SW480 (cell line): Measurements from ENCODE around the gene SUGP1.

Experiments
- DNase-seq: peaks from one replicate; pipeline ENCODE4 v3.0.0-alpha.2; 2016; ENCODE audit warnings: low spot score

SUGP1 gene

DNA sequence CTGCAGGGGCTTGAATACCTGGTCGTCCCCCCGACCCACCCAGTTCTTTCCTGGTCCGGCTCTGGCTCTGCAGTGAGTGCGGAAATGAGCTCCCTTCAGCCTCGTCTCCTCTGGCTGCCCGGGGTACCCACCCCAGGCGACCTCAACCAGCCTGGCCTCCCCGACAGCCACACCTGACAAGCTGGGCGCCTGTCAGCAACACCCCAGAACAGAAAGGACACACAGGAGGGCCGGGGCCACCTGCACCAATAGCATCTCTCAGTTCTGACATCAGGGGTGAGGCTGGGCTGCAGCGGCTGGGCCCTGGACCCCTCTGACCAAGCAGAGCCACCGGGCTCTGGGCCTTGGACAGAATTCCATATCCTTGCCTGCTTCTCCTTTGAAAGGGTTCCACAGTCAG lies 19.7 kb downstream of the SUGP1 start:
- no peak for DNase-seq

DNA sequence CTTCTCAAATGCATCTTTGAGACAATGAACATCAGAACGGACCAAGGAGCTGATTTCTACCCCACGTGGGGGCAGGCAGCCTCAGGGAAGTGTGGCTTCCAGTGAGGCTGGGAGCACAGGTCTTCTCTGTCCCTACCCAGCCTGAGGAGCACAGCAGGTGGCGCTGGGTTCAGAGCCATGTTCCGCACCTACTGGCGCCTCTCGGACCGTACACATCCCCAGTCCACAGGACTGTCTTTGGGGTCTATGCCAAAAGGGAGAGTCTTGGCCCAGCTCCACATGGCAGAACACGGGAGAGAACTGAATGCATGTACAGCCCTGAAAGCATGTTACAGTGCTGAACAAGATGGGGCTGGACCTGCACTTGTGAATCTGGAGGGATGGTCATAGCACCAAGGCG lies 22.6 kb downstream of the SUGP1 start:
- DNase-seq, result no peak

DNA sequence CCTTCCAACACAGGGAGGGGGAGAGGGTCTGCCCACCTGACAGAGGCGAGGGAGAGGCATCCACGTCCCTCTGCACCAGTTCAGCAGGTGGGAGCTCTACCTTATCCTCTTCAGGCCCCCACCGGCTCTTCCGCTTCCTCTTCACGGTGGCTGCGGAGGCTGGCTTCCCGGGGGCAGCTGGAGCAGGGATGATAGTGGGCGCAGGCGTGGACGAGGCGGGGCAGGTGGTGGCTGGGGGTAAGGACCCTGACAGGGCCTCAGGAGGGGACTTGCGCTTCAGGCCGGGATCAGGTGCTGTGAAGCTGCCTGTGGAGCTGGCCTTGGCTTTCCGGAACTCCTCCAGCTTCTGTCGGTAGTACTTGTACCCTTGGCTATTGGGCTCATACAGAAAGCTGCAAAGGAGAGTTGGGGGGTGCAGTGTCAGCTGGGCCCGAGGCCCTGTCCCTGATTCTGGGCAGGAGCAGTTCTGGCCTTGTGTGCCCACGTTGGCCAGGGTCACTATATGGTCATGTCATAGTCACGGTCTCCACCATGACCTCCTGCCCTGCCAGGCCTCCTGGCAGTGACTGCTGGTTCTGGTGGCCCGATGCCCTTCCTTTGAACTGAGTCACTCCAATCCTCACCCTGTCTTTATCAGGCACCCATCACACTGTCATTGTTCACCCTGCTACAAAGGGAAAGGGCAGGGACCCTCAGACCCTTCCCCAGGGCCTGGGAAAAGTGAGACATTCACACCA lies 23.2 kb downstream of the SUGP1 start:
- no peak for DNase-seq

DNA sequence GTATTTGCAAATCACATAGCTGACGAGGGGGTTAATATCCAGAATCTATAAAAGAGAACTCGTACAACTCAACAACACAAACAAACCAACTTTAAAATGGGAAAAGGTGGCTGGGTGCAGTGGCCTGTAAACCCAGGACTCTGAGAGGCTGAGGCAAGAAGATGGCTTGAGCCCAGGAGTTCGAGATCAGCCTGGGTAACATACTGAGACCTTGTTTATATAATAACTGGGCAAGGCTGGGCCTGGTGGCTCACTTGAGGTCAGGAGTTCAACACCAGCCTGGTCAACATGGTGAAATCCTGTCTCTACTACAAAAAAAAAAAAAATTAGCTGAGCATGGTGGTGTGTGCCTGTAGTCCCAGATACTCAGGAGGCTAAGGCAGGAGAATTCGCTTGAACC lies 25.4 kb downstream of the SUGP1 start:
- DNase-seq, result no peak

DNA sequence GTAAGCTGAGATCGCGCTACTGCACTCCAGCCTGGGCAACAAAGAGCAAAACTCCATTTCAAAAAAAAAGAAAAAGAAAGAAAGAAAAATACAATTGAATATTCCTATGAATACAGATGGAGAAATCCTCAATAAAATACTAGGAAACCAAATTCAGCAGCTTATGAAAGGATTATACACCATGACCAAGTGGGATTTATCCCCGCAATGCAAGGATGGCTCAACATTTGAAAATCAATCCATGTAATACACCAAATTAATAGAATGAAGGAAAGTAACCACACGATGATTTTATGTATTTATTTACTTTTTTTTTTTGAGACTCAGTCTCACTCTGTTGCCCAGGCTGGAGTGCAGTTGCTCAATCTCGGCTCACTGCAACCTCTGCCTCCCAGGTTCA lies 27.7 kb downstream of the SUGP1 start:
- DNase-seq, result no peak

DNA sequence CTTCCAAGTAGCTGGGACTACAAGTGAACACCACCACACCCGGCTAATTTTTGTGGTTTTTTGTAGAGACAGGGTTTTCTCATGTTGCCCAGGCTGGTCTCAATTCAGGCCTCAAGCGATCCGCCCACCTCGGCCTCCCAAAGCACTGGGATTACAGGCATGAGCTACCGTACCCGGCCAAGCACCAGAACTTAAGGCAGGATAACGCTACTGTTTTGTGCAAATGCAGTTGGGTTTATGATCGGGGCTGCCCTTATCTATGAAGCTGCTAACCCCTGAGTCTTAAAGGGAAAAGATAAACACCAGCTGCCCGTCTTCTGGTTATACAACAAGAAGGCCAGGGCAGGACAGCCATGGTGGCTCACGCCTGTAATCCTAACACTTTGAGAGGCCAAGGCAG lies 34.6 kb downstream of the SUGP1 start:
- DNase-seq, result no peak

DNA sequence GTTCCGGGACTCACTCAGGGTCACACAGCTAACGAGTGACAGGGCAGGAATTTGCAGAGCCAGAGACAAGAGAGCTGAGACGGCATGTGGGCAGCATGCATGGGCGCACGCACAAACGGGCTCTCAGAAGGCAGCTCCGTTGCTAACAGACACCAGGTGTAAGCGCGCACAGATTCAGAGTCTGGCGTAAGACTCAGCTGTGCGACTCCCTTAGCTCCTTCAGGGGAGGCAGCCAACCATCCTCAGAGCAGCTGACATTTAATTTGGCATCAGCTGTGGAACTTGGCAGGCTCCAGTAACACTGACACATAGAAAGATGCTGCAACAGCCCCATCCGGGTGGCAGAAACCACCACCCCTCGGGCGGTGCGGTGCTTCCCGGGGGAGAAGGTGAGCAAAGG lies 39.7 kb downstream of the SUGP1 start:
- DNase-seq, result no peak

DNA sequence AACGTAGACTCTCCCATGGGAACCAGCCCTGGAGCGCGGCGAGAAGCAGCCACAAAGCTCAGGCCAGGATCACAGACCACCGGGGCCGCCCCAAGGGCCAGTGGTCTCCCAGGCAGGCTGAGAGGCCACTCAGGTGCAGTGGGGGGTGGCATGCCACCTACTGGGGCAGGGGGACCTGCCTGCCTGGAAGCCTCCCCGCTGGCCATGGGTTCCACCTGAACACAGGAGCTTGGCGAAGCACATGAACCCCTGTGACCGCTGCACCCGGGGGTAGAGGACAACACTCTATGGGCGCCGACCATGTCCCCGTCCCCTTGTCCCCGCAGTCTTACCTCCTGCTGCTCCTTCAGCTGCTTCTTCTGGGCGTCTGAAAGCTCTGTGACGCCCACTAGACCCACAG lies 40.5 kb downstream of the SUGP1 start:
- DNase-seq, result no peak

DNA sequence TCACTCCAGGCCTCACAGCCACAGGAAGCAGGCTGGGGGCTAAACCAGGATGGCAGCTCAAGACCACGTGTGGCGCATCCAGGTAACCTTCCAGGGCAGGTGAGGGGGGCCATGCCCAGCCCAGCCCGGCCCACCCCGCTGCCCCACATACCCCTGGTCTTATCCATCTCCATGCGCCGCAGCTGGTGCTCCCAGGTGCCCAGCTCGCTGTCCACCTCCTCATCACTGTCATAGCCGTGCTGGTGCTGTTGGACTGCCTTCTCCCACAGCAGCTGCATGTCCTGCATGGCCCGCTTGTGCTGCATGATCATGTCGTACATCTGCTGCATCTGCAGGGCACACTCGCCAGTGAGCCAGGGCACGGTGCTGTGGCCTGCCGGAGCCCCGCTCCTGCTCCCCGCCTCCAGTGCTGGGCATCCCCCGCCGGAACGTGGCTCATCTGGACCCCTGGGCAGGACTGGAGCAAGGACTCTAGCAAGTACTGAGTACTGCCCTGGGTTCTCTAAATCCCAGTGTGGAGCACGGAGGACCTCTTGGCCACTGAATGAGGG lies 41.2 kb downstream of the SUGP1 start:
- no peak for DNase-seq

DNA sequence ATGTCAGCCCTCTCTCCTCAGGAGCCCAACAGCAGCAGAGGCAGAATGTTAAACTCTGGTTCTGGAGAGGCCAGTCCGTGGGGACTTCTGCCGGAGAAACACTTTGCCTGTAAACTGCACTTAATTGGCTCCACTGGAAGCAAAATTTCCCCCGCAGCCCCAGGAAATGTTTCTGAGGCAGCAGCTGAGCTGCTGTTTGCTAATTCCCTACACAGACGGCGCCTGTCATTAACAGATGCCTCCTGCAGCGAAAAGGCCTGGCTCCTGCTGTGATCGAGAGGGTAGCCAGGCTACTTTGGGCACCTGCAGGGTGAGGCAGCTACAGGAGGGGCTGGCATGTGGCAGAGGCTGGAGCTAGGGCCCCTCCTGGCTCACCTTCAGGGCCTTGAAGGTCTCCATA lies 42.0 kb downstream of the SUGP1 start:
- DNase-seq, result no peak

DNA sequence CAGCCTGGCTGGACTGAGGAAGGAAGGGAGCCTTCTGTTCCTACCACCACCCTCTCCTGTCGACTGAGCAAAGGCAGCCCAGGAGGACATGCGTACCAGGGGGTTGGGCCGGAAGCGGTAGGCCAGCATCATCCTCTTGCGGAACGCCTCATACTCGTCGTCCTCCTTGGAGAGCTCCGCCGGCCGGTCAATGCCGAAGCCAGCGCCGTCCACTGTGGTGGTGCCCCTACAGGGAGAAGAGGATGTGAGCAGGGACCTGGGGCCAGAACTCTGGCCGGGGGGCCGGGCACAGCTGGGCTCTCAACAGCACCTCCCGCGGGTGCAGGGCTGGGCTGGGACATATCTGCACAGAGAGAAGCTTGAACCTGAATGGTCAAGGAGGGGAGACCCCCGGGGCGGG lies 43.5 kb downstream of the SUGP1 start:
- no peak for DNase-seq

DNA sequence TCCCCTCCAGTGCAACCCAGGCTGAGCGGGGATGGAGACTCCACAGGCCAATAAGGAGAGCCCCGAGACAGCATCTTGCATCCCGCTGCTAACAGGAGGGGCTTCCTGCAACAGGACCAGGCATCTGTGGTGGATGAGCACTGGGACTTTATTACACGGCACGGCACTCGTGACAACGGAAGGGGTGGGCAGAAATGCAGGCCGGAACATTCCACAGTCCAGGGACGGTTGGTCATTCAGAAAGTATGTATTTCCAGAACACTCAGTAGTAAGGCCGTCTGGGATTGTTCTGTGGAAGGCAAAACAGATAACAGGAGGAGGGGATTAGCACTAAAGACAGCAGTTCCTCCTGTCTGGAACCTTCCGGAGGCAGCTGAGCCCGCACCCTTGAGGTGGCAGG lies 43.9 kb downstream of the SUGP1 start:
- no peak for DNase-seq

DNA sequence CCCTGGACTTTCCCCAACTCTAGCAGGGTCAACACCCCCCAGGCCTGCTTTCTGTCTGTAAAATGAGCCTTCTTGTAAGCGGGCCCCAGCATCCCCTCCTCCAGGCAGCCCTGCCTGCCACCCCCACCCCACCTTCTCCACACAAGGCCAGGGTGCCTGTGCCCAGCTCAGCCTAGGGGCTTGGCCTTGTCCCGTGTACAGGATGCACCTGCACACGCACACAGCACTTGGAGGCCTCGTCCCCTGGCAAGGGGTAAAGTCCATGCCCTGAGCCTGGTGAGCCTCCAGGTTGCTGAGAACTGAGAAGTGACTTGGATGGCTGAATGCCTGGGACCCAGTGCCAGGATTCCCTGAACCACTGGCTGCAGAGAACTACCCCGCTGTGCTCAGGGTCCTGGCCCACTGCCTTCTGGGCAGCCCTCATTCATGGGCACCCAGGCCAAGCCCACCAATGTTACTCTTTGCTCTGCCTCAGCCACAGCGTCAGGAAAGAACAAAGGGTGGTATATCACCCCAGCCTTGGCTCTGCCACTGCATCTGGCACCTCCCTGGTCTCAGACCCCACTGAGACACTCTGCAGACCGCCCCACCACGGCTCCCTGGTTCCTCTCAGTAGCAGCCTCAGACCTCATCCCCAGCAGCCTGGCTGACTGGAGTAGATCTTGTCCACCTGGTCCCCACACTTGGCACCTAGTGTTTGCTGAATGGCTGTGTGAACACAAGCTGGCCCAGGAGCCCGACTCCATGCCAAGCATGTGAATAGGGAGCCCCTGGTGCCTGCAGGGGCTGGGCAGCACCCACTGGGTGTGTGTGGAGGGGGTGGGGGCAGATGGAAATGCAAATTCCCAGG lies 45.4 kb downstream of the SUGP1 start:
- DNase-seq, result no peak

DNA sequence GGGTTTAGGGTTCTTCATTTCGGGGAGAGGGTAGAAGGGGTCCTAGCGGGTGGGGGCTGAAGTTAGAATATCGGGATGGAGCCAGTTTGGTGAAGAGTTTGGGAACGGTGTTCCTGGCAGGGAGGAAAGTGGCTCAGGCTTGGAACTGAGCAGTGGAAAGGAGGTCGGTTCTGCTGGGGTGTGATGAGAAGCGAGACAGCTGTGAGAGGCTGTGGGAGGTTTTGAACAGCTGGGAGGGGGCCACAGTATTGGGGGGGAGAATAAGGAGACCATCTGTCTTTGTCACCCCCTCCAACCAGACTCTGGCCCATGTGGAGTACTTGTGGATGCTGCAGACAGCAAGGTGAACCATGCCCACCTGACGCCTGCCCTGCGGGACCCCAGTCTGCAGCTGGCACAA lies 46.2 kb downstream of the SUGP1 start:
- DNase-seq, result no peak

DNA sequence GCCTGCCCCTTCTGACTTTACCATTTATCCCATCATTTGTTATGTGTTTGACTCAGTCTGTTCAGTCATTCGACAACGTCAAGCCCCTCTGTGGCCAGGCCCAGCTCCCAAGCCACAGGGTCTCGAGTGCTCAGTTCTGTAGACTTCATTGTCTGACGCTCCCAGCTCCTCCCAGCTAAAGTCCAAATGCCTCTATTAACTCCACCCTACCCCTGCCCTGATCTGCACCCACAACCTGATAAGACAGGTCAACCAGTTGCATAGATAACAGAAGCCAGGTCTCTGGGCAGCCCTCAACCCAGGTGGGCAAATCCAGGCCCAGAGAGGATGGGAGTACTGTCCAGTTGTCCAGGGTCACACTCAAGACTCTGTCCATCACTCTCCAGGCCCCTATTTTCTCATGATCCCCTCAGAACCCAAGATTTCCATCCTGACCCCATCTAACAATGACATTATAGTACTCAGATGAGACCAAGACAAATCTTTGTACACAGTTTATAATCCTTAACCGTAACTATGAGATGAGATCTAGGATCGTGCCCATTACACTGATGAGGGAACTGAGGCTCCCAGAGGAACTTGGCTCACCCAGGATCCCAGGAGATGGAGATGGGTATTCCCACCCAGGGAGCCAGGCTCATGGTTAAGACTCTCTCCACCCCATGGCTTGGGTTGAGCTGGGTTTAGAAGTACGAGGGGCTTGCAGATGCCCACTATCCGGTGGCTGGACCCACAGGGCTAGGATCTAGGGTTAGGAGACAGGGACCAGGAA lies 48.3 kb downstream of the SUGP1 start:
- no peak for DNase-seq

DNA sequence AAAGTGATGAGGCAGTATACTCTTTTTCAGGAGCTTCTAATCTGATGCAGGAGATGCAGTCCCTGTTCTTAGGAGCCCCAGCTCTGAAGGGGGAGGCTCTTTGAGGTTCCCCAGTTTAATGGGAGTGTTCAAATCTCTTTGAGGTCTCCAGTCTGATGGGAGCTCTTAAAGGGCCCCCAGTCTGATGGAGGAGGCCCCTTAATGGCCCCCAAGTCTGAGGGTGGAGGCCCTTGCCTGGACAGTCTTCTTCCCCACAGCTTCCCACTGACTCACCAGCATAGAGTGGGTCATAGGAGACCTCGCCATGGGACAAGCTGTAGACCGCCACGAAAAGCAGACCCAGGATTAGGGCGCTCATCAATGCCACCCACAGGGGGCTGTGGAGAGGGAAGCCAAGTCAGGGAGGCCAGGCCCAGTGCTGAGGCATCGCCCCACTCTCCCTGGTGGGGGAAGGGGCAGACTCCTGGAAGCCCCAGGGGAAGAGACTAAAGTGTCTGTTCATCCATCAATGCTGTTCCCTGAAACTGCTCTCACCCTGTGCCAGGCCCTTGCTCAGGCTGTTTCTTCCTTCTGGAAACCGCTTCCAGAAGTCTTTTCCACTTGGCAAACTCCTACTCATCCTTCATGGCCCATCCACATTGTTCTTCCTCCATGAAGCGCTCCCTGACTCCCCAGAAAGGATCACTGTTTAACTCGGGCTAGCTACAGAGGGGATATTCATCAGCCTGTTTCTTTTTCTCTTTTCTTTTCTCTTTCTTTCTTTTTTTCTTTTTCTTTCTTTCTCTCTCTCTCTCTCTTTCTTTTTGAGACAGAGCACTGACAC lies 49.3 kb downstream of the SUGP1 start:
- DNase-seq, result no peak

DNA sequence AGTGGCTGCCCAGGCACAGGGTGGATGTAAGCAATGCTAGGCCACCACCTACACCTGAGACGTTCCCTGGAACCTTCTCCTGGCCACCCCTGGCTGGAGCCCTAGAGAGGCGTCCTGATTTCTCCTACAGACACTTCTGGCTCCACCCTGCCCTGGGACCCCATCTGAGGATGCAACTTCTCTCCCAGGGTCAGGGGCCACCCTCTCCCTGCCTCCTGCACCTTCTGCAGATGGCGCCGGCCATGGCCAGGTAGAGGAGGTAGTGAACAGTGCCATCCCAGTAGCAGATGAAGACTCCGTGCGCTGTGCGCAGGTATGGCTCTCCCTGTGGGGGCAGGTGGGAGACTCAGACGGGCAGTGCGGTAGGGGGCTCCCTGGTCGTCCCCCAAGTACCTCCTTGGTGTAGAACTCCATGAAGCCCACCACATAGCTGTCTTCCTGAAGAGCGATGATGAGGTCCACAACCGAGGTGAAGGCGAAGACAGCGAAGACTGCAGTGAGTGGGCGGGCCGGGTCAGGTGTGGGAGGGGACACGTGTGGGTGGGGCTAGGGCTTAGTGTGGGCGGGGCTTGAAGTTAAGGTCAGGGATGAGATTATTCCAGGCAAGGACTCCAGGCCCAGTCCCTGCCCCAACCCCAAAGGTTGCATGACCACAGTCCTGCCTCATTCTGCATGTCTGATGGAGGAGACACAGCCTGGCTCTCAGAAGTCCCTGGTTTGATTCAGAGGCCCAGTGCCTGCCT lies 50.2 kb downstream of the SUGP1 start:
- DNase-seq, result no peak

DNA sequence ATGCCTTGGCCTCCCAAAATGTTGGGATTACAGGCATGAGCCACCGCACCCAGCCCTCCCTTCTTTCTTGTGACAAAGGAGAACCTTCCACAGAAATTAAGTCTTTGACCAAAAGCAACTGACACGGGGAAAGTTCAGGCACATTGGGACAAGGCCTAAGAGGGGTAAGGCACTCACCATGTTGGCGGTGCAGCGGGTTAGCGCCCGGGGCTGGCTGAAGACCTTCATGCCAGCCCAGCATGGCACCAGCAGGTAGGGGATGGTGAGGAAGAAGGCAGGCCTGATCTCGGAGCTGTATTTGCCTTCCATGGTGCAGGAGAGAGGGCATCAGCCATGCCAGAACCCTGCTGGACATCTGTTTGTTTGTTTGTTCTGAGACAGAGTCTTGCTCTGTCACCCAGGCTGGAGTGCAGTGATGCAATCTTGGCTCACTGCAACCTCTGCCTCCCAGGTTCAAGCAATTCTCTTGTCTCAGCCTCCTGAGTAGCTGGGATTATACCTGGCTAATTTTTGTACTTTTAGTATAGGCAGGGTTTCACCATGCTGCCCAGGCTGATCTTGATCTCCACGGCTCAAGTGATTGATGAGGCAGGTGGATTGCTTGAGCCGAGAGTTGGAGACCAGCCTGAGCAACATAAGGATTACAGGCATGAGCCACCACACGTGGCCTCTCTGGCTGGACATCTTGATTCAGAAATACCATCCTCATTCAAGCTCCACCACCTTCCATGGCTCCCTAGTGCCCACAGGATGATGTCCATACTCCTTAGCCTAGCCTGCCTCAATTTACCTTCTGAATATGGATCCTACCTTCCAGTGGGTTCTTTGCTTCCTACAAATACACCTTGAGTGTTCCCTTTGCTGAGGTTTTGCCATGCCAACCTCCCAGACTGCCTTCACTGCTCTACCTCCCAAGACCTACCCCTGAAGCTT lies 51.6 kb downstream of the SUGP1 start:
- no peak for DNase-seq

DNA sequence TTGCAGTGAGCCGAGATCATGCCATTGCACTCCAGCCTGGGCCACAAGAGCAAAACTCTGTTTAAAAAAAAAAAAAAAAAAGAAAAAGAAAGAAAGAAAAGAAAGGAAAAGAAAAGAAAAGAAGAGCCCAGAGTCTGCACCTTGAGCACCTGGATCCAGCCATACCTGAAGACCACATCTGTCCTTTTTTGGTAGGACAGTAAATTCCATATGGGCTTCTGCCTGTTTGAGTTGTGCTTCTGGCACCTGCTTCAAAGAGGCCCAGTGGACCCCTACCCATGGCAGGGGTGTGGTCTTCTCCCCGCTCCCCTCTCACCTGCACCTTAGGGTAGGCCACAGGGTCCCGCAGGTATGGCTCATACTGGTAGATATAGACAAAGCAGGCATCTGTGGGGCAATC lies 53.0 kb downstream of the SUGP1 start:
- DNase-seq, result no peak
